ENCODE results near the gene C1QTNF9.
"Not testable (repeated sequence)": the region's sequence is repeated elsewhere in the genome, so short reads cannot be mapped to it uniquely, and the experiment has no call there.

C1QTNF9 gene

DNA sequence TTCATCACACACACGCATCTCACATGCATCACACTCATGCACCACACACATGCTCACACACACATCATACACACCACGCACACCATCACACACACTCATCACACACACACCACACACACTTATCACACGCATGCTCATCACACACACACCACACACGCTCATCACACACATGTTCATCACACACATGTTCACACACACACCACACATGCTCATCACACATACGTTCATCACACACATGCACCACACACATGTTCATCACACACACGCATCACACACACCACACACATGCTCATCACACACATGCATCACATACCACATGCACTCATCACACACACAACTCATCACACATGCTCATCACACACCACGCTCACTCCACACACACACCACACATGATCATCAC lies 46.9 kb downstream of the C1QTNF9 start:
- H3K9ac ChIP-seq (ENCODE audit: low read depth, low read length): no peak overlapping the region
- H3K9me3 ChIP-seq (ENCODE audit: control insufficient read depth, insufficient read depth, low read length): no peaks in the 10 kb centered on the region

GRCh38 chr13:24356837-24357236 lies 47.5 kb downstream of the C1QTNF9 start:
- no peaks in the 10 kb centered on the region for H3K36me3 ChIP-seq (ENCODE audit: control insufficient read depth, insufficient read depth, low read length)
- no peak overlapping the region for H3K9ac ChIP-seq (ENCODE audit: low read depth, low read length)
- no peaks in the 10 kb centered on the region for H3K9me3 ChIP-seq (ENCODE audit: control insufficient read depth, insufficient read depth, low read length)
- no peaks in the 10 kb centered on the region for H3K4me1 ChIP-seq (ENCODE audit: control insufficient read depth, insufficient read depth, low read length)
- H3K27me3 ChIP-seq (ENCODE audit: control insufficient read depth, insufficient read depth, low read length): no peaks in the 10 kb centered on the region
- no peak overlapping the region for H3K4me3 ChIP-seq (ENCODE audit: low read depth, low read length)

More for the DNA sequence above, 46.9 kb downstream of the C1QTNF9 start:
- Histone ChIP-seq H3K4me3 (ENCODE audit: low read depth, low read length) (no peak overlapping the region), H3K27me3 (ENCODE audit: control insufficient read depth, insufficient read depth, low read length) (no peaks in the 10 kb centered on the region), H3K4me1 (ENCODE audit: control insufficient read depth, insufficient read depth, low read length) (no peaks in the 10 kb centered on the region), H3K36me3 (ENCODE audit: control insufficient read depth, insufficient read depth, low read length) (no peaks in the 10 kb centered on the region)

GRCh38 chr13:24357756-24358155 lies 48.4 kb downstream of the C1QTNF9 start:
- no peak overlapping the region for H3K9ac ChIP-seq (ENCODE audit: low read depth, low read length)
- no peaks in the 10 kb centered on the region for H3K27me3 ChIP-seq (ENCODE audit: control insufficient read depth, insufficient read depth, low read length)
- H3K4me3 ChIP-seq (ENCODE audit: low read depth, low read length): no peak overlapping the region
- no peaks in the 10 kb centered on the region for H3K36me3 ChIP-seq (ENCODE audit: control insufficient read depth, insufficient read depth, low read length)
- H3K4me1 ChIP-seq (ENCODE audit: control insufficient read depth, insufficient read depth, low read length): no peaks in the 10 kb centered on the region
- no peaks in the 10 kb centered on the region for H3K9me3 ChIP-seq (ENCODE audit: control insufficient read depth, insufficient read depth, low read length)

DNA sequence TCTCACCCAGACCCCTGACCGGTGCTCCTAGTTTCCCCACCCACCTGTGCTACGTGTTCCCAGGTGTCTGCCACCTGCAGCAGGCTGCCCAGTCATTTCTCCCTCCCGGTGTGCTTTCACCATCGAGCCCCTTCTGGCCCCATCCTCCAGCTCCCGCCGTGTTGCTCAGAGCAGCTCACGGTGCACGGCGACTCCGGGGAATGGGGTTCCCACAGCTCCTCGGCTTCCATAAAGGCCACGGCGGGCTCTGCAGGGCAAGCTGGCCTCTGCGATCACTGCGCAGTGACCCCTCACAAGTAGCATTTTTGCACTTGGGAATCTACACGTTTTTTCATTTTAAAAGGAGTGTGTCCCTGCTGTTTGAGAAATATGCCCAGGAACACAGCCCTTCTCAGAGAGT lies 49.5 kb downstream of the C1QTNF9 start:
- H3K4me1 ChIP-seq (ENCODE audit: control insufficient read depth, insufficient read depth, low read length); H3K27me3 ChIP-seq (ENCODE audit: control insufficient read depth, insufficient read depth, low read length); H3K36me3 ChIP-seq (ENCODE audit: control insufficient read depth, insufficient read depth, low read length); H3K4me3 ChIP-seq (ENCODE audit: low read depth, low read length); H3K9me3 ChIP-seq (ENCODE audit: control insufficient read depth, insufficient read depth, low read length); H3K9ac ChIP-seq (ENCODE audit: low read depth, low read length): not testable (repeated sequence)

DNA sequence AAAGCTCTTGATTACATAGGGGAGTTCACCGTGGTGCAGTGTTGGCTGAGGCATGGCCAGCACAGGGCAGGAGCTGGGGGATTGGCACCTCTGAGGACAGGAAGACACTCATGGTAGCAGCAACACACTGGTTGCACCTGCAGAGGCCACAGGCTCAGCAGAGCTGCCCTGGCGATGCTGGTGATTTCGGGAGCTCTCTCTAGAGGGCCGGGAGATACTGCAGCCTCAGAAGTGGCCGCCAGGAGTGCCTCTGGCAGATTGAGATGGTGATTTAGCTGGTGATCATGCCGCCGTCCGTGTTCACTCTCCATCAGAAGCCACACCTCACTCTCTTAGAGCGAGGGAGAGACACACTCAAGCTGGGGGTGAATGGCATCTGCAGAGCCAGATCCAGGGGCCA lies 49.9 kb downstream of the C1QTNF9 start:
- not testable (repeated sequence) for H3K27me3 ChIP-seq (ENCODE audit: control insufficient read depth, insufficient read depth, low read length); H3K9ac ChIP-seq (ENCODE audit: low read depth, low read length); H3K9me3 ChIP-seq (ENCODE audit: control insufficient read depth, insufficient read depth, low read length); H3K4me1 ChIP-seq (ENCODE audit: control insufficient read depth, insufficient read depth, low read length); H3K4me3 ChIP-seq (ENCODE audit: low read depth, low read length); H3K36me3 ChIP-seq (ENCODE audit: control insufficient read depth, insufficient read depth, low read length)

GRCh38 chr13:24360106-24360505 lies 50.7 kb downstream of the C1QTNF9 start:
- Histone ChIP-seq H3K4me1 (ENCODE audit: control insufficient read depth, insufficient read depth, low read length) (no peaks in the 10 kb centered on the region), H3K9me3 (ENCODE audit: control insufficient read depth, insufficient read depth, low read length) (no peaks in the 10 kb centered on the region), H3K9ac (ENCODE audit: low read depth, low read length) (no peak overlapping the region), H3K27me3 (ENCODE audit: control insufficient read depth, insufficient read depth, low read length) (no peaks in the 10 kb centered on the region), H3K4me3 (ENCODE audit: low read depth, low read length) (no peak overlapping the region), H3K36me3 (ENCODE audit: control insufficient read depth, insufficient read depth, low read length) (no peaks in the 10 kb centered on the region)

- no peaks in the 10 kb centered on the region for H3K9me3 ChIP-seq (ENCODE audit: control insufficient read depth, insufficient read depth, low read length)
- no peak overlapping the region for H3K9ac ChIP-seq (ENCODE audit: low read depth, low read length)
- no peak overlapping the region for H3K4me3 ChIP-seq (ENCODE audit: low read depth, low read length)
- H3K27me3 ChIP-seq (ENCODE audit: control insufficient read depth, insufficient read depth, low read length): no peaks in the 10 kb centered on the region
- H3K4me1 ChIP-seq (ENCODE audit: control insufficient read depth, insufficient read depth, low read length): no peaks in the 10 kb centered on the region
- no peaks in the 10 kb centered on the region for H3K36me3 ChIP-seq (ENCODE audit: control insufficient read depth, insufficient read depth, low read length)
Observed at GRCh38 chr13:24361113-24361512, 51.7 kb downstream of the C1QTNF9 start.

DNA sequence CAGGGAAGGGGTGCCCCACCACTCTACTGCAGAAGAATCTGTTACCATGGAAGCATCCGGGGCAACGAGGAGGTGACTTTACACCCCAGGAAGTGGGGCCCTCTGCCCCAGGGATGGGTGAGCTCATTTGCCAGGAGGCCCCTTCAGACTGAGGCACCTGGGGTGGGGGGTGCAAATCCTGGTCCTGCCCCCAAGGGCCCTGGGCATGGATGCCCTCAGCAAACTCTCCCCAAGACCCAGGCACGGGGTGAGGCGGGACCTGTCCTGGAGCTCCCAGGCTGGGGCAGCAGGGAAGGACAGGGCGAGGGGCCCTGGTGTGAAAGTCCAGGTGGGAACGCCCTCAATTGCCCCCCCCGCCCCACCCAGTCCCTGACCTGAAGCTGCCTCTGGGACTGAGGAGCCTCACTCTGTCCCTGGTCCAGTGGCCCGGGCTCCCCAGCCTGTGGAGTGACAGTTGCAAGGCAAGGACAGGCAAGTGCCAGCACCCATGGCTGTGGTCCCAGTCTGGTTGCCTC lies 52.5 kb downstream of the C1QTNF9 start:
- Histone ChIP-seq H3K4me1 (ENCODE audit: control insufficient read depth, insufficient read depth, low read length) (no peaks in the 10 kb centered on the region), H3K27me3 (ENCODE audit: control insufficient read depth, insufficient read depth, low read length) (no peaks in the 10 kb centered on the region), H3K36me3 (ENCODE audit: control insufficient read depth, insufficient read depth, low read length) (no peaks in the 10 kb centered on the region), H3K4me3 (ENCODE audit: low read depth, low read length) (no peak overlapping the region), H3K9me3 (ENCODE audit: control insufficient read depth, insufficient read depth, low read length) (no peaks in the 10 kb centered on the region), H3K9ac (ENCODE audit: low read depth, low read length) (no peak overlapping the region)

DNA sequence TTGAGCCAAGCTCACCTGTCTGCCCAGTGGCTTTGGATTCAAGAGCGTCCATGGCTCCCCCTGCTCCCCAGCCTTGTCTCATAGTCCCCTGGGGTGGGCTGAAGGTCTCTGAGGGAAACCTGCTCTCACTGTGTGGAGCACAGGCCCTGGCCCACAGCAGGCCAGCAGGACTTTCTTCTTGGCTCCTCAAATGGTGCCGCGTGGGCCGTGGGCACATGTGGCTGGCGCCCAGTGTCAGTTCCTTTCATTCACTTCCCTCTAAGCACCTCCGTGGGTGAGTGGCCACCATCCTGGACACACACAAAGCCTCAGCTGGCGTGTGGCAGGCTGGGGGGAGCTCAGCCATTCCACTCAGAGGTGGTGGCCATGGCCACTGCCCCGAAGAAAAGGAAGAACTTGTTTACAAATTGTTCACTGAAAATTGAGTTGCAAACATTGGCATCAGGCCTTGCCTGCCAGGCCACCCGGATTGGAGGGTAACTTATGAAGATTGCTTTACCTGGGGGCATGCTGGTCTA lies 53.1 kb downstream of the C1QTNF9 start:
- H3K4me3 ChIP-seq (ENCODE audit: low read depth, low read length): no peak overlapping the region
- no peak overlapping the region for H3K9ac ChIP-seq (ENCODE audit: low read depth, low read length)
- H3K9me3 ChIP-seq (ENCODE audit: control insufficient read depth, insufficient read depth, low read length): no peaks in the 10 kb centered on the region
- H3K36me3 ChIP-seq (ENCODE audit: control insufficient read depth, insufficient read depth, low read length): no peaks in the 10 kb centered on the region
- no peaks in the 10 kb centered on the region for H3K4me1 ChIP-seq (ENCODE audit: control insufficient read depth, insufficient read depth, low read length)
- no peaks in the 10 kb centered on the region for H3K27me3 ChIP-seq (ENCODE audit: control insufficient read depth, insufficient read depth, low read length)

GRCh38 chr13:24365191-24365590 lies 55.8 kb downstream of the C1QTNF9 start:
- Histone ChIP-seq H3K36me3 (ENCODE audit: control insufficient read depth, insufficient read depth, low read length) (no peaks in the 10 kb centered on the region), H3K4me1 (ENCODE audit: control insufficient read depth, insufficient read depth, low read length) (no peaks in the 10 kb centered on the region), H3K4me3 (ENCODE audit: low read depth, low read length) (no peak overlapping the region), H3K9me3 (ENCODE audit: control insufficient read depth, insufficient read depth, low read length) (no peaks in the 10 kb centered on the region), H3K9ac (ENCODE audit: low read depth, low read length) (no peak overlapping the region), H3K27me3 (ENCODE audit: control insufficient read depth, insufficient read depth, low read length) (no peaks in the 10 kb centered on the region)

GRCh38 chr13:24366315-24366714 lies 56.9 kb downstream of the C1QTNF9 start:
- H3K27me3 ChIP-seq (ENCODE audit: control insufficient read depth, insufficient read depth, low read length); H3K36me3 ChIP-seq (ENCODE audit: control insufficient read depth, insufficient read depth, low read length); H3K9me3 ChIP-seq (ENCODE audit: control insufficient read depth, insufficient read depth, low read length); H3K4me3 ChIP-seq (ENCODE audit: low read depth, low read length); H3K4me1 ChIP-seq (ENCODE audit: control insufficient read depth, insufficient read depth, low read length); H3K9ac ChIP-seq (ENCODE audit: low read depth, low read length): not testable (repeated sequence)

DNA sequence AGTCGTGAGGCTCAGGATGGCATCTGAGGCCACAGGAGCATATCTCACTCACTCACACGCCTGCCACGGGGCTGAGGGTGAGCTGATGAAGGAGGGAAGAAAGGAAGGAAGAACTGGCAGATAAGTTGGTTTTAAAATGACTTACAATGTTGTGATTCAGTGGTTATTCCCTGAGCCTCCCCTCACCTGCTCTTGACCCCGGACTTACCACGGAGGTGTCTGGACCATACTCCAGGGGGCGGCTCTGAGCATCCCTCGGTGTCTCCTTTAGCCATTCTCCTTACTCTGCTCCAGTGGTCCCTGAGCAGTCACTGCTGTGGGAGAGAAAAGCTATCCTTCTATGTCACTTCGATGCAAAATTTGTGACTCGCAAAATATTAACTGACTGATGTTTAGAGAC lies 61.9 kb downstream of the C1QTNF9 start:
- H3K27me3 ChIP-seq (ENCODE audit: control insufficient read depth, insufficient read depth, low read length); H3K9me3 ChIP-seq (ENCODE audit: control insufficient read depth, insufficient read depth, low read length); H3K9ac ChIP-seq (ENCODE audit: low read depth, low read length); H3K36me3 ChIP-seq (ENCODE audit: control insufficient read depth, insufficient read depth, low read length); H3K4me3 ChIP-seq (ENCODE audit: low read depth, low read length); H3K4me1 ChIP-seq (ENCODE audit: control insufficient read depth, insufficient read depth, low read length): not testable (repeated sequence)
